ENCODE data around the gene IL22RA1.

Gene IL22RA1

GRCh38 chr1:24136956-24137539 is 5.9 kb downstream of the IL22RA1 start:
- DNase-seq (ENCODE audit: low read depth), result no peak

- no peak for DNase-seq (ENCODE audit: low read depth)
Measured at GRCh38 chr1:24134376-24134775, 8.6 kb downstream of the IL22RA1 start.

- no peak for DNase-seq (ENCODE audit: low read depth)
Measured at GRCh38 chr1:24133819-24134218, 9.1 kb downstream of the IL22RA1 start.

GRCh38 chr1:24130385-24130784 is 12.6 kb downstream of the IL22RA1 start:
- DNase-seq (ENCODE audit: low read depth), result no peak

GRCh38 chr1:24127801-24128363 is 15.1 kb downstream of the IL22RA1 start:
- DNase-seq (ENCODE audit: low read depth), result no peak

- DNase-seq (ENCODE audit: low read depth), result no peak
Measured at GRCh38 chr1:24127134-24127800, 15.7 kb downstream of the IL22RA1 start.

GRCh38 chr1:24126672-24127023 is 16.3 kb downstream of the IL22RA1 start:
- DNase-seq (ENCODE audit: low read depth), result no peak

GRCh38 chr1:24126018-24126671 is 16.8 kb downstream of the IL22RA1 start:
- DNase-seq (ENCODE audit: low read depth), result no peak

GRCh38 chr1:24125456-24125855 is 17.5 kb downstream of the IL22RA1 start:
- no peak for DNase-seq (ENCODE audit: low read depth)

GRCh38 chr1:24124980-24125379 is 18.0 kb downstream of the IL22RA1 start:
- no peak for DNase-seq (ENCODE audit: low read depth)

- no peak for DNase-seq (ENCODE audit: low read depth)
Measured at GRCh38 chr1:24123611-24124010, 19.3 kb downstream of the IL22RA1 start.

- no peak for DNase-seq (ENCODE audit: low read depth)
Measured at GRCh38 chr1:24122776-24123175, 20.2 kb downstream of the IL22RA1 start.

- DNase-seq (ENCODE audit: low read depth), result no peak
Measured at GRCh38 chr1:24121406-24121805, 21.5 kb downstream of the IL22RA1 start.

- DNase-seq (ENCODE audit: low read depth), result no peak
Measured at GRCh38 chr1:24120965-24121364, 22.0 kb downstream of the IL22RA1 start.

GRCh38 chr1:24119859-24120756 is 22.8 kb downstream of the IL22RA1 start:
- DNase-seq (ENCODE audit: low read depth), result no peak

GRCh38 chr1:24119489-24119858 is 23.5 kb downstream of the IL22RA1 start:
- DNase-seq (ENCODE audit: low read depth), result no peak

- no peak for DNase-seq (ENCODE audit: low read depth)
Measured at GRCh38 chr1:24118410-24119242, 24.3 kb downstream of the IL22RA1 start.

- DNase-seq (ENCODE audit: low read depth), result no peak
Measured at GRCh38 chr1:24117722-24118409, 25.1 kb downstream of the IL22RA1 start.

GRCh38 chr1:24117132-24117531 is 25.8 kb downstream of the IL22RA1 start:
- DNase-seq (ENCODE audit: low read depth), result no peak

GRCh38 chr1:24114753-24115152 is 28.2 kb downstream of the IL22RA1 start:
- DNase-seq (ENCODE audit: low read depth), result no peak

GRCh38 chr1:24113641-24114033 is 29.3 kb downstream of the IL22RA1 start:
- DNase-seq (ENCODE audit: low read depth), result no peak
